Stimulated activated CD4-positive, alpha-beta T cell treated with anti-CD3 and anti-CD28 coated beads, Interleukin-12 subunit alpha, Interleukin-12 subunit beta, amount 100 ng/mL, for 48 hours (primary cell): ENCODE data around the gene TEX35.

Experiments
- DNase-seq, 3 donors: peaks; one replicate each; pipeline ENCODE4 v3.0.0-alpha.2; 2020; ENCODE audit warnings: low read depth in 2 of 3, low spot score in 1 of 3

Gene TEX35

GRCh38 chr1:178516110-178516509 lies 3.2 kb downstream of the TEX35 start:
- DNase-seq, result no peak

- no peak for DNase-seq
Measured at GRCh38 chr1:178518894-178519293, 6.0 kb downstream of the TEX35 start.

- DNase-seq, result no peak
Measured at GRCh38 chr1:178520803-178521202, 7.9 kb downstream of the TEX35 start.

- no peak for DNase-seq
Measured at GRCh38 chr1:178521241-178521640, 8.3 kb downstream of the TEX35 start.

GRCh38 chr1:178527117-178527516 lies 14.2 kb downstream of the TEX35 start:
- DNase-seq, result no peak

GRCh38 chr1:178528228-178528952 lies 15.5 kb downstream of the TEX35 start:
- DNase-seq, result no peak

- DNase-seq, result no peak
Measured at GRCh38 chr1:178528953-178529335, 16.0 kb downstream of the TEX35 start.

- no peak for DNase-seq
Measured at GRCh38 chr1:178529364-178530036, 16.6 kb downstream of the TEX35 start.

- DNase-seq, result no peak
Measured at GRCh38 chr1:178530037-178530402, 17.1 kb downstream of the TEX35 start.

- no peak for DNase-seq
Measured at GRCh38 chr1:178530502-178530901, 17.6 kb downstream of the TEX35 start.

- no peak for DNase-seq
Measured at GRCh38 chr1:178531887-178532286, 19.0 kb downstream of the TEX35 start.

GRCh38 chr1:178532392-178532791 lies 19.5 kb downstream of the TEX35 start:
- DNase-seq, result peak; percentile 55 to 71 (median 57)

- no peak for DNase-seq
Measured at GRCh38 chr1:178533121-178533946, 20.4 kb downstream of the TEX35 start.

- DNase-seq, result no peak
Measured at GRCh38 chr1:178534137-178534868, 21.4 kb downstream of the TEX35 start.

- no peak for DNase-seq
Measured at GRCh38 chr1:178536329-178536728, 23.4 kb downstream of the TEX35 start.

GRCh38 chr1:178536844-178537371 lies 24.0 kb downstream of the TEX35 start:
- DNase-seq, result no peak

- DNase-seq, result no peak
Measured at GRCh38 chr1:178537382-178538090, 24.6 kb downstream of the TEX35 start.

GRCh38 chr1:178538192-178538916 lies 25.4 kb downstream of the TEX35 start:
- DNase-seq, result no peak

GRCh38 chr1:178539291-178539690 lies 26.4 kb downstream of the TEX35 start:
- DNase-seq, result no peak

- no peak for DNase-seq
Measured at GRCh38 chr1:178540204-178540603, 27.3 kb downstream of the TEX35 start.
